Panc1 (cell line): Measurements from ENCODE around the gene TMEM205. TPM values are rescaled to one million over a fixed set of nuclear protein-coding genes. Genes with fewer than 3 reads are reported as not detected.

Experiments
- ATAC-seq: fragments of 200-7000 bp; cut with Tn5 transposase; 2 replicates; pipeline ENCODE4 v1.9.1; 2020; ENCODE audit warnings: mild to moderate bottlenecking, moderate library complexity
- BruUV-seq: library from RNA; stranded (reverse); fragments of 400-500 nt; replicated peaks from 2 replicates; lab custom pipeline; 2021; lab: Mats Ljungman, UMichigan
- CTCF ChIA-PET: fragments of 300-600 bp; sonication (Branson Sonifier 250); formaldehyde crosslinking; loops from one replicate; lab custom pipeline; 2022; ENCODE audit warnings: antibody characterized with exemption; lab: Charles Lee
- POLR2A ChIA-PET: fragments of 300-600 bp; sonication (Branson Sonifier 250); formaldehyde crosslinking; loops from one replicate; lab custom pipeline; 2022; ENCODE audit warnings: antibody characterized with exemption; lab: Charles Lee
- DNase-seq: peaks from one replicate; pipeline ENCODE4 v3.0.0-alpha.2; 2010; ENCODE audit warnings: low read depth, low spot score
- H3K27ac ChIP-seq: 2 replicates; pipeline ENCODE4 v1.5.1; 2011; ENCODE audit warnings: mild to moderate bottlenecking, low read length, inconsistent platforms
- H3K27me3 ChIP-seq: fragments of 200-500 bp; sonication (Bioruptor generic); 2 replicates; pipeline ENCODE4 v1.6.0; 2014; ENCODE audit warnings: low read length, inconsistent platforms; ENCODE audit not compliant: control insufficient read depth, insufficient read depth
- H3K36me3 ChIP-seq: fragments of 200-500 bp; sonication (Bioruptor generic); 2 replicates; pipeline ENCODE4 v1.5.1; 2014; ENCODE audit warnings: inconsistent platforms, mild to moderate bottlenecking, low read length, moderate library complexity; ENCODE audit not compliant: control insufficient read depth, insufficient read depth
- H3K4me1 ChIP-seq: 2 replicates; pipeline ENCODE4 v1.5.1; 2011; ENCODE audit warnings: inconsistent platforms, mild to moderate bottlenecking, low read length, moderate library complexity; ENCODE audit not compliant: control insufficient read depth, insufficient read depth
- H3K4me3 ChIP-seq, 2 experiments: 2 replicates each; pipeline ENCODE4 v1.5.1; 2011 to 2012; ENCODE audit warnings: low read depth in 2 of 2, low read length in 2 of 2, mild to moderate bottlenecking in 2 of 2, inconsistent platforms in 1 of 2, moderate library complexity in 1 of 2
- H3K9me3 ChIP-seq: fragments of 200-500 bp; sonication (Bioruptor generic); 2 replicates; pipeline ENCODE4 v1.5.1; 2014; ENCODE audit warnings: low read depth, mild to moderate bottlenecking, inconsistent platforms, low read length, moderate library complexity; ENCODE audit not compliant: control insufficient read depth, insufficient read depth
- CTCF ChIP-seq: fragments of 450-650 bp; IDR thresholded peaks from 2 replicates; pipeline ENCODE4 v1.5.1; 2017; ENCODE audit warnings: mild to moderate bottlenecking
- POLR2AphosphoS5 ChIP-seq: IDR thresholded peaks from 2 replicates; pipeline ENCODE4 v1.6.1; 2012; ENCODE audit warnings: mild to moderate bottlenecking, low read depth, low read length, moderate library complexity
- REST ChIP-seq, 2 experiments: IDR thresholded peaks; 2 replicates each; pipeline ENCODE4 v1.6.1; 2011 to 2012; ENCODE audit warnings: low read depth in 2 of 2, control low read depth in 1 of 2, low read length in 1 of 2, mild to moderate bottlenecking in 1 of 2, moderate library complexity in 1 of 2; ENCODE audit not compliant: insufficient read depth in 1 of 2
- SIN3A ChIP-seq: IDR thresholded peaks from 2 replicates; pipeline ENCODE4 v1.6.1; 2012; ENCODE audit warnings: low read depth, mild to moderate bottlenecking, low read length, moderate library complexity, borderline replicate concordance; ENCODE audit not compliant: insufficient read depth
- TCF7L2 ChIP-seq: IDR thresholded peaks from 2 replicates; pipeline ENCODE4 v1.6.1; 2011; ENCODE audit warnings: mild to moderate bottlenecking, low read depth, low read length, inconsistent platforms
- in situ Hi-C: cut with HindIII; loops from 2 replicates; pipeline ENCODE4 v1.10.0; 2016; ENCODE audit warnings: low sequenced_read_pairs, low pct_unique_long_range_greater_than_20kb
- intact Hi-C: fragments of 100-400 bp; cut with micrococcal nuclease; formaldehyde crosslinking; loops from one replicate; pipeline ENCODE4 v1.10.0; 2022; ENCODE audit not compliant: unreplicated experiment
- total RNA-seq: library from RNA; stranded (reverse); gene quantifications from one replicate; pipeline ENCODE4 v1.2.1, GENCODE V29; 2021; ENCODE audit not compliant: unreplicated experiment

Gene TMEM205
- total RNA-seq, 1 experiment from 2014 or later: 133 TPM

- Histone ChIP-seq H3K9me3 (no peaks in the 10 kb centered on the region), H3K4me1 (no peaks in the 10 kb centered on the region), H3K36me3 (no peaks in the 10 kb centered on the region), H3K27ac (no peak overlapping the region), H3K4me3 (no peak overlapping the region), H3K27me3 (no peaks in the 10 kb centered on the region)
- BruUV-seq: no TSS peak
- ChIA-PET CTCF (interaction anchor here (0.6 kb wide), 1 partner anchor 16 kb away, joined by 5 read pairs; the partner anchor contains the start of gene SWSAP1), POLR2A (no interaction called here)
- ATAC-seq (no peak), DNase-seq (no peak)
- in situ Hi-C loops: no loop called here
- no peak for TF ChIP-seq POLR2AphosphoS5
- no peak for TF ChIP-seq TCF7L2
- no peak for TF ChIP-seq SIN3A
- no peak for TF ChIP-seq REST (IDR thresholded peaks at IDR 0.05; ENCODE audit: insufficient read depth in 1 of 2, low read depth in 2 of 2, low read length in 1 of 2)
- no peak for TF ChIP-seq CTCF
- intact Hi-C loops: no loop called here
These were observed 44.3 kb upstream of the TMEM205 start for GRCh38 chr19:11390359-11390758.

- ATAC-seq (no peak), DNase-seq (no peak)
- H3K9me3 ChIP-seq: no peaks in the 10 kb centered on the region
- no peak for TF ChIP-seq REST (IDR thresholded peaks at IDR 0.05; ENCODE audit: insufficient read depth in 1 of 2, low read depth in 2 of 2, low read length in 1 of 2)
- no peak for TF ChIP-seq CTCF
- no peak for TF ChIP-seq TCF7L2
- no peak for TF ChIP-seq SIN3A
- no peak for TF ChIP-seq POLR2AphosphoS5
- intact Hi-C loops (no loop called here), in situ Hi-C loops (no loop called here)
- no peak overlapping the region for H3K4me3 ChIP-seq
- no TSS peak for BruUV-seq
- ChIA-PET CTCF (no interaction called here), POLR2A (no interaction called here)
- H3K4me1 ChIP-seq: peaks cover 3% of the 10 kb centered on the region; the same call in 1 of the 2 replicates
- no peak overlapping the region for H3K27ac ChIP-seq
- no peaks in the 10 kb centered on the region for H3K27me3 ChIP-seq
- no peaks in the 10 kb centered on the region; the same call in 1 of the 2 replicates for H3K36me3 ChIP-seq
These were observed 41.3 kb upstream of the TMEM205 start for GRCh38 chr19:11387162-11388034.
